Measurements from ENCODE around the gene LALBA. TPM values are rescaled to one million over a fixed set of nuclear protein-coding genes. Genes with fewer than 3 reads are reported as not detected.

Gene LALBA
- not detected in 2 replicates for total RNA-seq (2014; rRNA removed; shearing (Covaris generic))
- total RNA-seq (2022), result not detected in 2 replicates
- not detected for Bru-seq, nascent RNA
- BruChase-seq, experiment 1, labeled RNA remaining after a 6-hour chase, result not detected
- not detected for BruChase-seq, experiment 2, labeled RNA remaining after a 2-hour chase
- long read RNA-seq, result 0 reads

GRCh38 chr12:48569946-48570345, at the start of gene LALBA:
Gene LALBA, minus strand, starts transcription at chr12:48570046. Its CDS starts 26 bp downstream, at chr12:48570020.
- CTCF ChIA-PET (ENCODE audit: unreplicated experiment), result no interaction called here

GRCh38 chr12:48618541-48618940, 48.7 kb upstream of the LALBA start:
- intact Hi-C loops (cut with micrococcal nuclease; ENCODE audit: unreplicated experiment), result loop anchor here (2.0 to 10.0 kb wide), 3 partner anchors 76 to 436 kb away; partner anchors contain the start of gene CCDC184
- H2AFZ ChIP-seq (ENCODE audit: low read length), result no peak overlapping the region

More at GRCh38 chr12:48569946-48570345, at the start of gene LALBA:
- Histone ChIP-seq H4K20me1 (ENCODE audit: insufficient read depth, low read length) (no peaks in the 10 kb centered on the region), H3K4me2 (ENCODE audit: low read length) (no peak within 1 kb of the TSS), H3K36me3 (ENCODE audit: insufficient read depth, low read length) (no peaks in the 10 kb centered on the region), H3K9me2 (ENCODE audit: insufficient read depth, low read length) (no peaks in the 10 kb centered on the region), H3K9me3 (ENCODE audit: low read length) (no peaks in the 10 kb centered on the region), H3K4me1 (ENCODE audit: insufficient read depth, low read length, poor library complexity, severe bottlenecking) (no peaks in the 10 kb centered on the region), H3K27ac (ENCODE audit: low read depth, low read length, poor library complexity, severe bottlenecking) (no peak within 1 kb of the TSS), H3K4me3 (ENCODE audit: low read depth, low read length, poor library complexity, severe bottlenecking) (no peak within 1 kb of the TSS), H3K79me2 (ENCODE audit: insufficient read depth, low read depth, low read length) (no peaks in the 10 kb centered on the region), H2AFZ (ENCODE audit: low read length) (no peak within 1 kb of the TSS)
- intact Hi-C loops (cut with micrococcal nuclease; ENCODE audit: unreplicated experiment), result no loop called here
- DNase-seq (ENCODE audit: low spot score), result no peak
- TF ChIP-seq, protein P1, sequence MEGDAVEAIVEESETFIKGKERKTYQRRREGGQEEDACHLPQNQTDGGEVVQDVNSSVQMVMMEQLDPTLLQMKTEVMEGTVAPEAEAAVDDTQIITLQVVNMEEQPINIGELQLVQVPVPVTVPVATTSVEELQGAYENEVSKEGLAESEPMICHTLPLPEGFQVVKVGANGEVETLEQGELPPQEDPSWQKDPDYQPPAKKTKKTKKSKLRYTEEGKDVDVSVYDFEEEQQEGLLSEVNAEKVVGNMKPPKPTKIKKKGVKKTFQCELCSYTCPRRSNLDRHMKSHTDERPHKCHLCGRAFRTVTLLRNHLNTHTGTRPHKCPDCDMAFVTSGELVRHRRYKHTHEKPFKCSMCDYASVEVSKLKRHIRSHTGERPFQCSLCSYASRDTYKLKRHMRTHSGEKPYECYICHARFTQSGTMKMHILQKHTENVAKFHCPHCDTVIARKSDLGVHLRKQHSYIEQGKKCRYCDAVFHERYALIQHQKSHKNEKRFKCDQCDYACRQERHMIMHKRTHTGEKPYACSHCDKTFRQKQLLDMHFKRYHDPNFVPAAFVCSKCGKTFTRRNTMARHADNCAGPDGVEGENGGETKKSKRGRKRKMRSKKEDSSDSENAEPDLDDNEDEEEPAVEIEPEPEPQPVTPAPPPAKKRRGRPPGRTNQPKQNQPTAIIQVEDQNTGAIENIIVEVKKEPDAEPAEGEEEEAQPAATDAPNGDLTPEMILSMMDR (conservative IDR thresholded peaks at IDR 0.05; ENCODE audit: low read length), result no peak
- no peak for TF ChIP-seq EZH2phosphoT487 (IDR thresholded peaks at IDR 0.05; ENCODE audit: borderline replicate concordance, low read depth, low read length)
- BruUV-seq (replicated peaks), result no TSS peak
- POLR2A ChIA-PET, result interaction anchor here (1.2 kb wide), 1 partner anchor 9 kb away, joined by 4 read pairs; no protein-coding TSS in a partner anchor

More at GRCh38 chr12:48618541-48618940, 48.7 kb upstream of the LALBA start:
- peak; percentile 77 for DNase-seq (ENCODE audit: low spot score)
- H3K4me1 ChIP-seq (ENCODE audit: insufficient read depth, low read length, poor library complexity, severe bottlenecking), result no peaks in the 10 kb centered on the region
- TF ChIP-seq EZH2phosphoT487 (IDR thresholded peaks at IDR 0.05; ENCODE audit: borderline replicate concordance, low read depth, low read length), result no peak
- TF ChIP-seq, protein P1 (conservative IDR thresholded peaks at IDR 0.05; ENCODE audit: low read length), result peak; percentile 98
- ChIA-PET POLR2A (interaction anchor here (1.3 kb wide), 1 partner anchor 436 kb away, joined by 6 read pairs; no protein-coding TSS in a partner anchor), CTCF (ENCODE audit: unreplicated experiment) (interaction anchor here (0.8 to 1.4 kb wide), 3 partner anchors 14 to 418 kb away, joined by 3 read pairs; no protein-coding TSS in a partner anchor)
- no peaks in the 10 kb centered on the region for H3K9me3 ChIP-seq (ENCODE audit: low read length)
- no peak overlapping the region for H3K4me2 ChIP-seq (ENCODE audit: low read length)
- H3K27ac ChIP-seq (ENCODE audit: low read depth, low read length, poor library complexity, severe bottlenecking), result no peak overlapping the region
- H3K79me2 ChIP-seq (ENCODE audit: insufficient read depth, low read depth, low read length), result no peaks in the 10 kb centered on the region
- no peak overlapping the region for H3K4me3 ChIP-seq (ENCODE audit: low read depth, low read length, poor library complexity, severe bottlenecking)
- no peaks in the 10 kb centered on the region for H3K36me3 ChIP-seq (ENCODE audit: insufficient read depth, low read length)
- H4K20me1 ChIP-seq (ENCODE audit: insufficient read depth, low read length), result no peaks in the 10 kb centered on the region
- H3K9me2 ChIP-seq (ENCODE audit: insufficient read depth, low read length), result no peaks in the 10 kb centered on the region
- no TSS peak for BruUV-seq (replicated peaks)

All from OCI-LY7 (cell line).